Measurements from ENCODE around the gene ZNF469.
"Not testable (repeated sequence)": the region's sequence is repeated elsewhere in the genome, so short reads cannot be mapped to it uniquely, and the experiment has no call there.

The ZNF469 gene

GRCh38 chr16:88406096-88407041 is 23.6 kb downstream of the ZNF469 start:
- no peak for DNase-seq (ENCODE audit: extremely low read depth in 1 of 2, low read depth in 1 of 2)

- no peak for DNase-seq (ENCODE audit: extremely low read depth in 1 of 2, low read depth in 1 of 2)
Observed at GRCh38 chr16:88407042-88407420, 24.3 kb downstream of the ZNF469 start.

DNA sequence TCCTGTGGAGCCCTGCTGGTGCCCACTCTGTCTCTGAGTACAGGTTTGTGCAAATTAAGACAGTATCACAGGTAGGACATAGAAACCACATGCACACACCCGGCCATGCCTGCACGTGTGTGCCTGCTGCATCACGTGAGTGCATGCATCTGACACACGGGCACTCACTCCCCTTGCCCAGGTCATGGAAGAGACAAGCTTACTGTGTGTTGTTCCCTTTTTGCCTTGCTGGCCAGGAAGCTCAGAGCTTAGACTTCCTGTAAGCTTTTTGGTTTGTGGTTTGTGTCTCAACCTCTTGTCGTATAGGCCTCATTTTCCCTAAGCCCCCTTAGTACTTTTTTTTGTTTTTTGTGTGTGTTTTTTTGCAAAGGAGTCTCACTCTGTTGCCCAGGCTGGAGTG is 25.0 kb downstream of the ZNF469 start:
- no peak for DNase-seq (ENCODE audit: extremely low read depth in 1 of 2, low read depth in 1 of 2)

DNA sequence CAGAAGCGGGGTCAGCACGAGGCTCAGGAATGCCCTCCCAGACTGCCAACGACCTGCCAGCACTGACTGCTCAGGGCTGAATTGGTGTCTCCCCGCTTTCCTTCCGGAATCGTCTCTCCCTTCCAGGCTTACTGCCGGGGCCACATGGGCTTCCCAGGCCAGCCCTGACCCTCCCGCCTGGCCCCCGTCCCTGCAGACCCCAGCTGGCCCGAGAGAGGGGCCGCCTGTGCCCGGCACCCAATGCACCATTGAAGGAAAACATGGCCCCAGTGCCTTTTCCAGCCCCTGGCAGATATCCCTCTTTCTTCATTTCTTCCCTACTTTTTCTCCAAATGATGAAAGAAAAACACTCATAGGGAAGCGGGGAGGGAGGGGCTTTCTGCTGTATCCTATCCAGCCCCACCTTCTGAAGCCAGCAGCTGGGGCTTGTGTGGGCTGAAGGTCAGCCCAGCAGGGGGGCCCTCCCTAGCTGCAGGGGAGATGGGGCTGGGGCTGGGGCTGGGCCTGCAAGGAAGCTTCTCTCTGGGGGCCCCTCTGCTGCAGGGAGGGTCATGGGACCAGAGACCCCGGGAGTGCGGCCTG is 25.9 kb downstream of the ZNF469 start:
- no peak for DNase-seq (ENCODE audit: extremely low read depth in 1 of 2, low read depth in 1 of 2)

DNA sequence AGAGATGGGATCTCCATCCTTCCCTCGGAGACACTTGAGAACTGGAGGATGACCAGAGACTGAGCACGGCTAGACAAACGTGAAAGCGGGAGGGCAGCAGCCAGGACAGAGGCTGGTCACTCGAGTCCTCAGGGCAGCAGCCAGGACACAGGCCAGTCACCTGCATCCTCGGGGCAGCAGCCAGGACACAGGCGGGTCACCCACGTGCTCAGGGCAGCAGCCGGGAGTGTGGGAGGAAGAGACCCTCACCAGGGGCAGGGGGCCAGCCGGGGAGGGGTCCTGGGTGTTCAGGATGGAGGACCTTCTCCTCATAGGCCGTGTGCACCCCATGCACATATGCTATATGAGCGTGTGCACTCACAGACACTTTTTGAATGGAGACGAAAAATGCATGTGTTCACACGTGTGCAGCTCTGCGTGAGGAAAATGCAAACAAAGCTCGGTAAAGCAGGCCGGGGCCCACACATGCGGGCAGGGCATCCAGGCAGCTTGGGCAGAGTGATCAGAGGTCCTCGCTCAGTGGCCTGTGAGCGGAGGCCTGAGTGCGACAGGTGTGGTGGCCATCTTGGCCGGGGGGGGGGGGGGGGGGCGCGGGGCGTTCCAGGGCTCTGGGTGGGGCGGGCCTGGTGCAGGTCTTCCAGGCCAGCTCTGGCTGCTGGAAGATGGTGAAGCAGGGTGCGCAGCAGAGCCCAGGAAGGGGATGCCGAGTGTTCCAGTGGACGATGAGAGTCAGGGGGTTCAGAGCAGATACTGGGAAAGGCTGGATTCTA is 26.7 kb downstream of the ZNF469 start:
- no peak for DNase-seq (ENCODE audit: extremely low read depth in 1 of 2, low read depth in 1 of 2)

GRCh38 chr16:88410297-88410968 is 27.7 kb downstream of the ZNF469 start:
- not testable (repeated sequence) for DNase-seq (ENCODE audit: extremely low read depth in 1 of 2, low read depth in 1 of 2)

DNA sequence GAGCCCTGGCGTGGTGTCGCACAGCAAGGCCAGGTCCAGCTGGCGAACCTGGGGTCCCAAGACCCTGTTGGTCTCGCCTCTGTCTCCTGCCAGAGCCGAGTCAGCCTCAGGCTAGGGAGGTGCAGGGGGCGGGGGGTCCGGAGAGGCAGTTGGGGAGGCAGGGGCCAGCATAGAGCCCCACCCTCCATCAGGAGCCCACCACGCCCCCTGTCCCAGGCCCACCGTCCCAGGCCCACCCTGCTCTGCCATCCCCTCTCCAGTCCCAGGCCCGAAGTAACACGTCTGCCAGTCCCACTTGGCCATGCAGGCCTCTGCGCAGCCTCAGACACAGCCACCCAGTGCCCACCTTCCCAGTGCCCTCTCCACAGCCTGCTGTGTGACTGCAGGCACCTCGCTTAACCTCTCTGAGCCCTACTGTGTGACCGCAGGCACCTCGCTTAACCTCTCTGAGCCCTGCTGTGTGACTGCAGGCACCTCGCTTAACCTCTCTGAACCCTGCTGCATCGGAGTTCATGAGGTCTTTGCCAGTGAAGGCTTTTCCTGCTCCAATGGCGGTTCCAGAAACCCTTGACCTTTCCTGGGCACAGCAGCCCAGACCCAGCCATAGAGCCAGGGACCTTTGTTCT is 29.3 kb downstream of the ZNF469 start:
- DNase-seq (ENCODE audit: extremely low read depth in 1 of 2, low read depth in 1 of 2): no peak

DNA sequence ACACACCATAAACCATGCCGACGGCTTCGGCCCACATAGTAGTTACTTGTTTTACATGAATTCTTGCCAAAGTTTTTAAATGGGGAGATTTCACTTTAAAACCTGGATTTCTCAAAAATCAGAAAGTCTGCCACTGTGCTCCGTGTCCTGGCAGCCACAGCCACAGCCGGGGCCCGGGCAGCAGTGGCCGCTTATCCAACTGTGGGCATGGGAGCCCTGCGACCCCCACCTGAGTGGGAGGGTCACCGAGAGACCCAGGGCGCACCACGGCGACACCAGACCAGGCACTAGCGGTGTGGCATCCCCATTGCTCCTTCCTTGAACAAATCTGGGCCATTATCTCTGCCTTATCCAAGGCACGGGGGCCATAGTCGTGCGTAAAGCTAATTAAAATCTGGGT is 30.0 kb downstream of the ZNF469 start:
- DNase-seq (ENCODE audit: extremely low read depth in 1 of 2, low read depth in 1 of 2): no peak

DNA sequence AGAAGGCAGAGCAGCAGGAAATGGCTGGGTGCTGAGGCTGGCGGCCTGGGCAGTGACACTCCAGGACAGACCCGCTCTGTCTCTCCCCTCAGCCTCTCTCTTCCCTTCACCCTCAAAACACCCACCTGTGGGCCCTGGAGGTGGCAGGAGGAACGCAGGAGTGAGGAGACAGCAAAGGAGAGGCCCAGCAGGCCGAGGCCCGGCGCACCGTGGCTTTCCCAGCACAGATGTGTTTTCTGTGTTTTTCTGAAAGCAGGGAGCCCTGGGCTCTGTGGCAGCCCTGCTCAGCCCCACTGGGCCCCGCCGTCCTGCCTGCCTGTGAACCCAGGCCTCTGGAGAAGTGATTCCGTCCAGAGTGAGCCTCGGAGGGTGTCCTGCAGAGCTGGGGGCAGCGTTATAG is 30.5 kb downstream of the ZNF469 start:
- DNase-seq (ENCODE audit: extremely low read depth in 1 of 2, low read depth in 1 of 2): no peak

- DNase-seq (ENCODE audit: extremely low read depth in 1 of 2, low read depth in 1 of 2): no peak
Observed at GRCh38 chr16:88413631-88414030, 30.9 kb downstream of the ZNF469 start.

DNA sequence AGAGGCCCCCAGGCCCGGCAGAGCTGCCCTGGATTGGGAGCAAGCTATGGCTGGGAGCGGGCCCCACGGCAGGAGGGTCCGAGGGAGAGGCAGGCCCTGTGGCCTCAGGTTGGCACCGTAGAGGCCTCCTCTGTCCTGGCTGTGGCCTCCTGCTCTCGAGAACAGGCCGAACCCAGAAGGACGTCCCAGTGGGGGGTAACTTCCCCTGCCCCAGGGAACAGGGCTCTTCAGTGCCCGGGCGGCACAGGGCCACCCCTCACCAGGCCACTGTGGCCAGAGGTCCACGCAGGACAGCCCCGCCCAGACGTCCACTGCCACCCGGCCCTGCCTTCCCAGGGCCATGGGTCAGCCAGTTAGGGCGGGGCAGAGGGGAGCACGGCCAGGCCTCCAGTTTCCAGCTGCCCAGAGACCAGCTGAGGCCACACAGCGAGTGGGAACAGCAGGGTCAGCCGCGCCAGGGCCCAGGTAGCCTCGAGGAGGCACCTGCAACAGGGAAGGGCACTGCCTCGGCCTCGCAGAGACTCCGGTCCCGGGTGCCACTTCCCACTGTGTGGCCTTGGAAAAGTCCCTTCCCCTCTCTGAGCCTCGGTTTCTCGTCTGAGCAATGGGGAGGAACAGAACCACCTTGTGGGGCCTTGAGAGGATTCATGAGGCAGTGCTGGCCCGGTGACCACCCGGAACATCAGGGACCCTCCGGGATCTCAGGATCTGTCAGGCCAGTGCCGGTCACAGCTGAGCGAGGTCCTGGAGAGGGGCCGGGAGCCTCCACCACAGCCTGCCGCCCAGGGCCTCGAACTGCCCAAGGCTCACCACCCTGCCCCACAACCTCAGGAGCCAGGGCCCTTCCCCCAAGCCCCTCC is 32.0 kb downstream of the ZNF469 start:
- no peak for DNase-seq (ENCODE audit: extremely low read depth in 1 of 2, low read depth in 1 of 2)

- DNase-seq (ENCODE audit: extremely low read depth in 1 of 2, low read depth in 1 of 2): no peak
Observed at GRCh38 chr16:88415381-88415705, 32.6 kb downstream of the ZNF469 start.

- no peak for DNase-seq (ENCODE audit: extremely low read depth in 1 of 2, low read depth in 1 of 2)
Observed at GRCh38 chr16:88415713-88416323, 33.1 kb downstream of the ZNF469 start.

DNA sequence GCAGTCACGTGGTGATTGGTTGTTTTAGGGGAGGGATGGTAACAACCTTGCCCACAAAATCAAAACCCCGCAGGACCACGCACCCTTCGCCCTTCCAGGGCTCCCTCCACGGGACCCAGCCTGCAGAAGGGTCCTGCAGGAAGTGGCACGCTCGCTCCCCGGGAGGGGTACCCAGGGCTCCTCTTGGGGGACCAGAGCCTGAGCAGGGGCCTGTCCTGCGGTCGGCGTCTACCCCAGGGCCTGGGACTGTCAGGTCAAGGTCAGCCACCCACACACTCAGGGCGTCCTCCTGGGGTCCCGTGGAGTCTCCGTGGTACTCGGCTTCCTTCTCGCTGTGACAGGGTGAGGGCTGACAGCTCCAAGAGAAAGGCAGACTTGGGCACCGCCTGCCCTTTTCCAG is 33.9 kb downstream of the ZNF469 start:
- DNase-seq (ENCODE audit: extremely low read depth in 1 of 2, low read depth in 1 of 2): no peak

- DNase-seq (ENCODE audit: extremely low read depth in 1 of 2, low read depth in 1 of 2): no peak
Observed at GRCh38 chr16:88417684-88418476, 35.1 kb downstream of the ZNF469 start.

- DNase-seq (ENCODE audit: extremely low read depth in 1 of 2, low read depth in 1 of 2): no peak
Observed at GRCh38 chr16:88418869-88419268, 36.1 kb downstream of the ZNF469 start.

GRCh38 chr16:88419790-88420189 is 37.0 kb downstream of the ZNF469 start:
- DNase-seq (ENCODE audit: extremely low read depth in 1 of 2, low read depth in 1 of 2): no peak

DNA sequence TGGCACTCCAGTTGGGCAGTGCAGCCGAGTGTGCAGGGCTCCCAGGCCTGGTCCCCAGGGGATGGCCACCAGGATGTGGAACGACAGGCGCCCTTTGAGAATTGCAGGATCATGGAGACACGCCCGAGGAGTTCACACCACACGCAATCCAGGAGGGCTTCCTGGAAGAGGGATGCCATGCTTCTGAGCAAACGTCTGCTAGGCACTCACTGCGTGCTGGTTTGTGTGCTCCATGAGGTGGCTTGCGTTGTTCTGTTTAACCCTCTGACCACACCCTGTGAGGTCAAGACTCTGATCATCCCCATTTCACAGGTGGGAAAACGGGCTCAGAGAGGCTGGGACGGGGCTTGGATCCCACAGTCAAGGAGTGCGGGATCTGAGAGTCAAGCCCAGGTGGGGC is 37.7 kb downstream of the ZNF469 start:
- DNase-seq (ENCODE audit: extremely low read depth in 1 of 2, low read depth in 1 of 2): no peak

GRCh38 chr16:88421301-88421700 is 38.5 kb downstream of the ZNF469 start:
- no peak for DNase-seq (ENCODE audit: extremely low read depth in 1 of 2, low read depth in 1 of 2)
